ENCODE measurements around the gene FNDC3B.

GRCh38 chr3:172235698-172236097 is 196.3 kb downstream of the FNDC3B start:
- TF ChIP-seq CTCF (IDR thresholded peaks at IDR 0.05; ENCODE audit: low read depth, low read length) (no peak), EZH2phosphoT487 (IDR thresholded peaks at IDR 0.05; ENCODE audit: low read depth) (no peak)

All from OCI-LY3 (cell line).